Suppressor macrophage (primary cell): ENCODE data around the gene ARHGAP18.

Experiments used
- DNase-seq, 4 experiments: peaks; one replicate each; pipeline ENCODE4 v3.0.0-alpha.2; 2020 to 2022

Gene ARHGAP18

DNA sequence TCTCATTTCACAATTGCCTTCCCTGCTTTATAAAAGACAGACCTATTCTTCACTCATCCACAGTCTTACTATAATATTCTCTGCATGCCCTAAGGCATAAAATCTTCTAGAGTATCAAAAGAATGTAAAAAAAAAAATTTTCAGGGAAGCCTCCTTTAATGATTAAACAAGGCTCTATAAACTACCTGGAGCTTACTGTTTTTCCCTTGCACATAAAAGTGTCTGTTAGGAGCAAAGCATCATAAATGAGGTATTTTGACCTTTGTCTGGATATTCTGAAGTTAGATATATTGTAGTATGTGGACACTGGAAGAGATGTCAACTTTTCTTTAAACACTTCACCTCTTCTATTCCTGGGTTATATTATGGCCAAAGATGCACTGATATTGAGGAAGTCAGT, 97.5 kb downstream of the ARHGAP18 start:
- no peak for DNase-seq

DNA sequence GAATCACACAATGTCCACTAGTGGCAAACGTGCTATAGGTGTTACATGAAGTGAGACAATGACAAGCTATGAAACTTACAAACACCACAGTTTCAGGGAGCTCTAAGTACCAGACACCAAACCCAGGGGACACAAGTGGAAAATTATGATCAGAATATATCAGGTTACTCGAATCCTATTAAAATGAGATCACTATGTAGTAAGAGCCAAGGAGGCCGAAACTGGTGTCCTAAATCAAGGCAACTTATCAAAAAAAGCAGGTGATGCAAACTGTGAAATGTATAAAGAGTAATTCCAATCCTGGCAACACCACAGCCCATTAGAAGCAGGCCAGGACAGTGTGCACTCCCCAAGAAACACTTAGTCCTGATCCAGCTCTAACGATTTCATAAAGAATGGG, 100.3 kb downstream of the ARHGAP18 start:
- no peak for DNase-seq

DNA sequence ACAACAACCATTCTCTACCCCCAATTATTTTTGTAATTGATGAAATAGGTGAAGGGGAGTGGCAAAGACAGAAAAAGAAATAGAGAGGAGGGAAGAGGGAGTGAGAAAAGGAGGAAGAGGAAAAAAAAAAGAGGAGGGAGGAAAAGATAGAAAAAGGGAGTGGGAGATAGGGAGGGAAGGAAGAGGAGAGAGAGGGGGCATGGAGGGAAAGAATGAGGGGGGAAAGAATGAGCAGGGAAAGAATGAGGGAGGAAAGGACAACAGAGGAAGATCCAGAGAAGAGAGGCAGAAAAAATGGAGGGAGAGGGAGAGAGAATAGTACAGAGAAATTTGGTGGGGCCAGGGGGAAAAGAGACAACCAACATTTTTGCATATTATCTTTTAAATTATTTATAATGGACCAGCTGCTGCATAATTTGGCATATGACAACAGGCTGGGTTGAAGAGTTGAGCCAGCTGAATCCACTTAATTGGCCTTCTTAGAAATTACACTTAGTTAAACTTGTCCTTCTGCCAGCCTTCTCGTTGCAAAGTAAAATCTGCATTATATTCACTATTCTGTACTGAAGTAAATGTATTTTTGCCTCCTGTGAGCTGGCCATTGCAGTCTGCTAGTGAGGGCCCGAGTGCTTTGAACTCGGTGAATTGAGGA, 101.0 kb downstream of the ARHGAP18 start:
- no peak for DNase-seq

DNA sequence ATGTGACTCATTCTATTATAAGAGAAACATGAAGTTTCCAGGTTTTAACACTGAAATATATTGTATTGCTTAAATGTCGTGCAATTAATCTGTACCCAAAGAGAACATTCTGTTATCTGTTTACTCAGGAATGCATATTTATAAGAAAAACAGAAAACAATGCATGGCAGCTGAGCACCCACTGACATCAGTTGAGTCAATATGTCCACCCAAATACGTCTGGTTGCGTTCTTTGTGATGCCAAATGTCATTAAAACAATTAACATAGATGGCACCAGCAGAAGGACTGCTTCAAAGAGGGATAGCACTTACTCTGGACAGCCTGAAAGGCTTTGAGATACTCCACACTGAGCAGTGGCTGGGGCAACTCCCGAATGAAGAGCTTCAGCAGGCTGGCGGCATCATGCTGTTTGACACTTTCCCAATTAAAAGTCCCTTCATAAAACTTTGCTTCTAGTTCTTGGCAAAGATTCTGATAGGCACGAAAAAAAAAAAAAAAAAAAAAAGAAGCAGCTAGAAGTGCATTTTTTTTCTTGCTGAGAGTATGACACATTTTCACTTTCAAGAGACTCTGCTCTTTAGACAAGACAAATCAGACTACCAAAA, 102.3 kb downstream of the ARHGAP18 start:
- DNase-seq: peak in 1 of 4 experiments; percentile 23

DNA sequence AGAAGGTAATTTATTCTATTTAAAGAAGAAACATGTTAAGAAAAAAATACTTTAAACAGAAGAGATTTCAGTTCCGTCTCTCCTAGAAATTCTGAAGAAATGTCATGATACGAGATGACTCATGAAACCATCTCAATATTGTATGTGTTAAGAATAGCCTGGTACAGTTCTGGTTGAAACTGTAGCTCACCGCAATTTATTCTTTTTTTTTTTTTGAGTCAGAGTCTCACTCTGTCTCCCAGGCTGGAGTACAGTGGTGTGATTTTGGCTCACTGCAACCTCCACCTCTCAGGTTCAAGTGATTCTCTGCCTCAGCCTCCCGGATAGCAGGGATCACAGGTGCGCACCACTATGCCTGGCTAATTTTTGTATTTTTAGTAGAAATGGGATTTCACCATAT, 103.3 kb downstream of the ARHGAP18 start:
- DNase-seq: peak in 2 of 4 experiments; percentile 57

DNA sequence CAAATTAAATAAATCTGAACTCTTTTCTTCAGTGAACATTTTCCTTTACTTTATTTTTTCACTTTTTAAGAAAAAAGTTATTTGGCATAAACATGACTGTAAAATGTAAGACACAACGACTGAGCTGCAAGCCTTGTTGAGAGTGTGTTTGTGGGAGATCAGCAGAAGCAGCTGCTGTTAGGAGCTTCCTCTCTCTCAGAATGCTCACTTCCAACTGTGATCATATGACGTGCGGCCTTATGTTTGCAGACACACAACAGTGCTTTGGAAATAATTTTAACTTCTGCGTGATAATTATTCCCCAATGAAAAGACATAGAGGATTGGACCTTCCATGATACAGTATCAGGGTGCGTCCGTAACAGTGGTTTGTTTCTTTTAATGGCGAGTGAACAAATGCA, 104.0 kb downstream of the ARHGAP18 start:
- peak; percentile 53 to 78 (median 68) for DNase-seq

DNA sequence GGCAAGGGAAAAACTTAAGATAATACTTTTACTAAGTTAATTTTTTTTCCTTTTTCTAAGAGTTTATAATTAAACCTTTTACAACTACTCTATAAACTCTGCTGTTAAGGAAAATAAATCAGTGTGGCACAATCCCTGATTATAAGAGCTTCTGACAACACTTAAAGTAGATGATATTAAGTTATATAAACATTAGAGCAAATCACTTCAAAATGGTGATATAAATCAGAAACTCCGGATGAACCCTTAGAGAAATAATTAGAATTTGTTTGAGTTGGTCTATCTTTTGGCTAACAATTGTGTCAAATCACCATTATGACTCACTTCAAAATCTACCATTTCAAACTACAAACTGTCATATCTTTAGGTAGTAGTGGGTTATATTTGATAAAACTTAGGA, 104.9 kb downstream of the ARHGAP18 start:
- DNase-seq: no peak

DNA sequence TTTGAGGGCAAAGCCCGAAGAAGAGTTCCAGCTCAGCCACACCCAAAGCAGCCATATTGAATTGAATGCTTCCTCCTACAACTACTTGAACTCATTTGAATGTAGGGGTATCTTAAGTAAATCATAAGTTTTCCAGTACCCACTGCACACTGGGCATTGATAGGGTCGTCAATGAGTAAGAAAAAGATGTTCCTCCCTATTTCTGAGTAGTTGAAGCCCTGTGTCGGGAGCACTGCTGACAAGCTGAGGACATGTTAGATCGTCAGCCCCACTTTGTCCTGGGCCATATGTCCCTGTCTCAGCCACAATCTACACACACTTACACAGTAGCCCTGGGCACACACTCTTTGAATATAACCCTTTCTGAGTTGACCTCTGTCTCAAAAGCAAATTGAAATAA, 105.7 kb downstream of the ARHGAP18 start:
- no peak for DNase-seq

DNA sequence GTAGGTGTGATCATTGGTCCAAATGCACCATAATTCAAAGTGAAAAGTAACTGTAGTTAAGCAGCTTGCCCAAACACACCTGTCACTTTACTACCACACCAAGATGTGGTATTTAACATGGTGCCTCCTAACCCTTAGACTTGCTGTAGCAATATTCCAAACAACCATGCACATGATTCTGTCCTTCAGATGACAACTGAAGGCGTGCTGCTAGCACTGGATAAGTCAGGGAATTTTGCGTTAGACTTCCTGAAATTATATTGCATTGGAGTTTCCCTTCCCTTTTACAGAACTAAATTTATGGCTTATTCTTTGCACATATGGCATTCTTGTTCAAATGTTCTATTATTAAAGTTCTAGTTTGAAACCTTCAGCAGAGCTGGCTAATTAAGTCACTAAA, 106.2 kb downstream of the ARHGAP18 start:
- peak; percentile 41 to 81 (median 57) for DNase-seq

DNA sequence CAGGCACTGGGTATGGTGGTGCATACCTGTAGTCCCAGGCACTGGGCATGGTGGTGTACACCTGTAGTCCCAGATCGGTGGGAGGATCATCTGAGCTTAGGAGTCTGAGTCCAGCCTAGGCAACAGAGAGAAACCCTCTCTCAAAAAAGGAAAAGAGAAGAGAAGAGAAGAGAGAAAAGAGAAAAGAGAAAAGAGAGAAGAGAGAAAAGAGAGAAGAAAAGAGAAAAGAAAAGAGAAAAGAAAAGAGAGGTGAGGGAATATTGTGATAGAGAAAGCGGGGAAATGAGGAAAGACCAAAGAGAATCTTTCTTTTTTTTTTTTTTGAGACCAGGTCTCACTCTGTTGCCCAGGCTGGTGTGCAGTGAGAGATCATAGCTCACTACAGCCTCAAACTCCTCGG, 108.7 kb downstream of the ARHGAP18 start:
- DNase-seq: no peak

DNA sequence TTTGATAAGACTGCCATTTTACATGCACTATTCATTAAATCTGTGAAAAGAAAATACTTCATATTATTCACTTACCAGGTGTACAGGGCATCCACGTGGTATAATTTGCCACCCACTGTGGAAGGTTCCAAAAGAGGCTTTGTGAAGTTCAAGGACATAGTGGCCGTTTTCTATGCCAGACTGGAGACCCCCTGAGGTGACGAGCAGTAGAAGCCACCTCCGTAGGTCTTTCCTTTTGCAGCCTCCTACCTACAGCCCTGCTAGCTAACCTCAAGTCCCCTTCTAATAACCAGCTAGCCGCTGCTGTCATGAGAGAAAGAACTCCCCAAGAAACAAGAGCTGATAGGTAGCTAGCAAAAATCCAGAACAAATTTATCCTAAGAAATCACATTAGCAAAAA, 110.5 kb downstream of the ARHGAP18 start:
- DNase-seq: no peak

DNA sequence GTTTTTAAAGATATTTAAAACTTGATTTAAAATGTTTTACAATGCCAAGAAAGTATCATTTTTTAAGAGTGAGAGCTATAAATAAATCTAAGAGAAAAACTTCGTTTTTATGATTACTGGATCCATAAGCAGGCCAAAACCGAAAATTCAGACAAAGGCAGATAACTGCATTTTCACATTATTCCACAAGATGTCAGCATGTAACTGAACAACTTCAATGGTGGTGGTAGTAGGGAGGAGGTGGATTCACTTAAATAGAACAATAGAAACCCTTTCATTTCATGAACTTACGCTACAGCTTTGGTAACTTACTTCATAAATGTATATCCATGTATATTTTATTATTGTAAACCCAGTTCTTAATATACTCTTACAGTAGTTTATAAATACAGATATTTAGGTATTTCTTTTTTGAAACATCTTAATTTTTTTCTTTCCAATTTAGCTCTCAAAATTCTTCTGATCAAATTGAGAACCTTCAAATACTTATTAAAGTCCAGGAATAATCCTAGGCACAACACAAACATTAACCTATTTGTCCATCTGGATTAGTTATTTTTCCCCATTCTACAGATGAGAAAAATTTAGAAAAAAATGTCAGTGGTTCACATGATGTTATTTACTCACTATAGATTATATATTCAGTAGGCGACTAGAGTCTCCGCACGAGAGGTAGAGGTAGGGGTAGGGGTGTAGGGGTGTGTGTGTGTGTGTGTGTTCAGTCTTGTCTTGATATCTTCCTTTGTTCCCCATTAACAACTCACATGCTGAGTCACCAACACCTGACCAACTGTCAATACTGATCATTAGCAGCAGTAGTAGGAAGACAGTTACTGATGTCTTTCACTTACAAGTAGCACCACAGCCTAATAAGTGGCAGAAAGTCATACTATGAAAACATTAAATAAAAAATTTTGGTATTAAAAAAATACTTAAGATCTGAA, 111.5 kb downstream of the ARHGAP18 start:
- DNase-seq: peak; percentile 47 to 78 (median 72)

DNA sequence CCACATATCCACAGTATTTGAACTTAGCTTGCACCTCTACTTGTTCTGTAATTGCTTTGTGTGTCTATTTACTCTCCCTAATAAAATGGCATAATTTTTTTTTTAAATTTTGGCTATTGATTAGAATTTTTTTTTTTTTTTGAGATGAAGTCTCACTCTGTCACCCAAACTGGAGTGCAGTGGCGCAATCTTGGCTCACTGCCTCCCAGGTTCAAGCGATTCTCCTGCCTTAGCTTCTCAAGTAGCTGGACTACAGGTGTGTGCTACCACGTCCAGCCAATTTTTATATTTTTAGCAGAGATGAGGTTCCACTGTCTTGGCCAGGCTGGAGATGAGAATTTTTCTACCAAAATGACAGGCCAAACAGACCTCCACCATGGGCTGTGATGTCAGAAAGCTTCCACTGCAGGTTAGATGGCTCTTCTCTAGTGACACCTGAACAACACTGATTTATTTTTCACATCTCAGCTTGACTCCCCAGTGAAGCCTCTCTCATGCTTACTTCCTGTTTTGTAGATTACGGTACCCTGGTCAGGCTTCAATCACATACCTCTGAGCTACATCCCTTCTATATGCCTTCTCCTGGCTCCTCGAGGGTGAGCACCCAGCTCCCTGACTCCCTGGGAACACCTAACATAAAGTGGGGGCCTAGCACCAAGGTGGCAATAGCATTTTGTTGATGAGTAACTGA, 112.8 kb downstream of the ARHGAP18 start:
- DNase-seq: no peak

DNA sequence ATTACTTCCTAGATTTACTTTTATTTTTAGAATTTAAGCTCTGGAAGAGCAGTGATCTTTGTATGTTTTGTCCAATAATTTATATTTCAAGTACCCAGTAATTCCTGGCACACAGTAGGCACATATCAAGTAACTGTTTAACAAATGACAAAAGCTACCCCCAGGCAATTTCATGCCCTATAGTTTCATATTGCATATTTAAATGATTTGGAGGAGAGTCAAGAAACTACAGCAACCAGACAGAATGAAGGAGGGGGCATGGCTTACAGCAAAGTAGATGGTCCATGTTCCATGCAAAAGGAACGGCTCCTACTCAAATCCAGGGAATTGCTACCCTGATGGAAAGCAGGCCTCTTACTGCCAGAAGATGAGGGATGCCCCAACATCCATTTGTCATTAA, 113.5 kb downstream of the ARHGAP18 start:
- no peak for DNase-seq

DNA sequence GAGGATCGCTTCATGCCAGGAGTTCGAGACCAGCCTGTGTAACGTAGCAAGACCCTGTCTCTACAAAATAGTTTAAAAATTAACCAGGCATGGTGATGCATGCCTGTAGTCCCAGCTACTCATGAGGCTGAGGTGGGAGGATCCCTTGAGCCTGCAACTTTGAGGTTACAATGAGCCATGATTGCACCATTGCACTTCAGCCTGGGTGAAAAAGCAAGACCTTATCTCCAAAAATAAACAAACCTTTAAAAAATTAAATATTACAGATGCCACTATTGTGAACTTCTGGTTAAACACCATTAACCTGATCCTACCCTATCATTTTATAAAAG, 116.8 kb downstream of the ARHGAP18 start:
- DNase-seq: no peak

DNA sequence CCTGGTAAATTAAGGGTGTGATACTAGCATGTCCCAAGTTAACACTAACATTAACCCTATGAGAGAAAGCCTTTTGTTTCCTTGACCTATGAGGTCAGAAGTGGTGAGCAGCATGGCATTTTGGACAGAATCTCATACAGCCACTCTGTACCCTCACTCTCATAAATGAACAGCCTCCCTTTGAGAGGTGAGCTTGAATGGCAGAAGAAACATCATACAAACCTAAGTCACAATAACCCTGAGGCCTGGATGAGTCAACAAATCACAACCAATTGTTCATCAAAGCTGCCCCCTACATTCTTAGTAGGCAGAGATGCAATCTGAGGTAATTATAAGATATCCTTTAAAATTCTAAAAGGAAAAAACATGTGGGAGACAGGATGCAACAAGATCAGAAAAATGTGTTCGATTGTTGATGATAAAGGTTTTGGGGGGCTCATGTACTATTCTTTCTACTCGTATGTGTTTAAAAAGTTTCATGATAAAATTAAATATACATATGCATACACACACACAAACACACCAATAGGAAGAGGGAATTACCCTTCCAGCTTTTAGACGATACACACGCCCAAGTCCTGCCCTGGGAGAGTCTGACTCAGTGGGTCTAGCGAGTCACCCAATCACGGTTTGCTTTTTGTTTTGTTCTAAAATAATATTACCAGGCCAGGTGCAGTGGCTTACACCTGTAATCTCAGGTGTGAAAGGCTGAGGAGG, 117.3 kb downstream of the ARHGAP18 start:
- DNase-seq: no peak

DNA sequence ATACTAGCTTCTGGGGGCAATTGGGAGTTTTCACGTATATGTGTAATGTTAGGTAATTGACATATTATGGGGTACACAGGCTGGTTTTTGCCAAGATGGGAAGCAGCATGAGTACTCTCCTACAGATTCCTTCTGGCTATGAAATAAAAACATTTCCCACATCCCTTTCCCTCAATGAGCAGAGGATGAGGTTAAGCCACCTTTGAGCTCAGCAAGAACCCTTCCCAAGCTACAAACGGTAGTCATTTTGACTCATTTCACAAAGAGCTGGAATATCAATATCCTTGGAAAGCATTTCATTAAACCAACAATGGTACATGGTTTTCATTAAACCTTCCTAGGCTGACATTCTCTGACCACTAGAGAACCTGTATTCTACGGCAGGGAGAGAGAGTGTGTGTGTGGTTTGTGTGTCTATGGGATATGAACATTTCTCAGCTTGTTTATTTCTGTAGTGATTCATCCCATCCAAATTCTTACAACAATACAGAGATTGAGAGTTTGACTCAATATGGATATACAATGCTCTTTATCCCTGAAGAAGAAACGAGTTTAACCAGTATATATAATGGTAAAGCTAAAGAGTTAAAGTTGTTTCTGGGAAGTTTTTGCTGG, 119.5 kb downstream of the ARHGAP18 start:
- DNase-seq: no peak

DNA sequence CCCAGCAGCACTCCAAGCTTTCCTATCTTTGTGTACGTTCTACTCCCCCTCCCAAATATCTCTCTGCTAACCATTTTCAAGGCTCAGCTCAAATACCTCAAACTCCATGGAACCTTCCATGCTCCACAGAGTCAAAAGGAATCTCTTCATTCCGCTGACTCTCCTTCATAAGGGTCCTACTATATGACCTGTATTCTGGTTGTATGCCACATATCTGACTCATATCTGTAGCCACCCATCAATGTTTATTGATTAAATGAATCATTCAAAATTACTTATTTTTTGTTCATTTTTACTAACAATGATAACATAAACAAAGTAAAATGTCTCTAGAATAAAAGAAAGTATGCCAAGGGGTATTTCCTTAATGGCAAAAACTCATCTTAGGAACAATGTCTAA, 123.2 kb downstream of the ARHGAP18 start:
- no peak for DNase-seq

DNA sequence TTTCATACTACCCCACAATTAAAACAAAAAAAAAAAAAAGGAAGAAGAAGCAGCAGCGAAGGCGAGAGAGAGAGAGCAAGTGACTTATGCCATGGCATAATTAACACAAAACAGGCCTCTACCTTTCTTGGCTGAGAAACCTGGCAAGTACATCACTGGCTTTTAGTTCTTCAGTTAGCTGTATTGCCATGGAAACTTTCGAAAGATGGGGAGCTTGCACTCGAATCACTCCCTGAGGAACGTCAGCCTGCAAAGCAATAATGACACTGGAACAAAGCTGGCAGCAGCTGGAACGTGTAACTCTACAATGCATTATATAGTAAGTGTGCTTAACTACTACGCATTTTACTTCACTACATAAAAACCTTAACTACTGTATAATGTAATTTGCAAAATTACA, 126.1 kb downstream of the ARHGAP18 start:
- DNase-seq: no peak

DNA sequence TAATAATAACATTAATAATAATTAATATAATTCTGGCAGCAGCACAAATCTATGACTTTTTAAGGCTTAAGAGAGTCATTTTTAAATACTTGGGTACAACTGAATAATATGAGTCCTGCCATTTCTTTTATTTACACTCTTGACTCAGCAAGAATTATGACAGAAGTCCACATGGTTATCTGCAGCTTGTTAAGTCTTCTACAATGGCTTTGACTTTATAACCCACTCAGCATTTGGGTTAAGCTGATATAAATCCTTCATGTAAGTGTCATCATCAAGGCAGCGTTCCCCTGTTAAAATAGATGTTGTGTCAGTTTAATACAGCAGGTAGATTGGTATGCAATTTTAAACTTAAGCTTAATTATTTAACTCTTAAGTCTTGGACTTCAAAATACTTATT, 131.7 kb downstream of the ARHGAP18 start:
- no peak for DNase-seq

DNA sequence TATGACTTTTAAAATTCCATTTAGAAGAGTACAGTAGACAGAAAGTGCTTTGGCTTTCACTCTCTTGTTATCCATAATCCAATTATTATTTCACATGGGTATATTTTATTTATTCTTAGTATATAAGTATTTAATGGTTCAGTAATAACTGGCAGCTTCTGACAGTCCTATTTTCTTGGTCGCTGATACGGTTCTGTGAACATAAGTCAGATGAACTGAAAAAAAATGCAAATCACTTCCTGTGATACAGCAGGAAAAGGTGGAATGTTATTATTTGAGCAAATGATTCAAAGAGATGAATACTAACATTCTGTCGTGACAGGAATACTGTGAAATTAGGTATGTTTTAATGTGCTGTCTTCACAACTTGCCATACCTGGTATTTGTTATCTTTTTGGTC, 132.3 kb downstream of the ARHGAP18 start:
- DNase-seq: no peak

DNA sequence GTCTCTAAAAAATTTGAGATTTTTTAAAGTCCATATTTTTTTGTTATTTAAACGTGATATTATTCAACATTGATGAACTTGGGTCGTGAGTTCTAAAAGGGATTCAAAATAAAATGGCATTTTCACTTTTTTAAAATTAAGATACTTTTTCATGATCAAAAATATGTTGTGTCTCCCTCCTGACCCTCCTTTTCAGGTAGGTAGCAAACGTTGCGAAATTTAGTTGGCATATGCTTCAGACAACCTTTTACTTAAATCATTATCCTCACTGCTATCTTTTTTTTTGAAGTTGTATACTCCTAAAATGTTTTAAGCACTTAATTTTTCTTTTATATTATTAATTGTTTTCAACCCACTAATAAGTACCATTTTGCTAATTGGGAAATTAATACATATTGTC, 133.5 kb downstream of the ARHGAP18 start:
- DNase-seq: no peak
